Endodermal cell (in vitro differentiated cells): ENCODE measurements around the gene EEF1A1. TPM values are rescaled to one million over a fixed set of nuclear protein-coding genes. Genes with fewer than 3 reads are reported as not detected.

Source experiments
- DNase-seq: peaks from one replicate; pipeline ENCODE4 v3.0.0-alpha.2; 2017
- H3K27ac ChIP-seq: 2 replicates; pipeline ENCODE4 v1.5.1; 2013; ENCODE audit warnings: mild to moderate bottlenecking, low read depth, low read length, moderate library complexity
- H3K27me3 ChIP-seq: 2 replicates; pipeline ENCODE4 v1.6.1; 2013; ENCODE audit warnings: mild to moderate bottlenecking, low read length, moderate library complexity; ENCODE audit not compliant: insufficient read depth, control insufficient read depth, poor library complexity, severe bottlenecking
- H3K36me3 ChIP-seq: 2 replicates; pipeline ENCODE4 v1.7.0; 2013; ENCODE audit warnings: mild to moderate bottlenecking, low read length, moderate library complexity; ENCODE audit not compliant: control insufficient read depth, insufficient read depth
- H3K4me1 ChIP-seq: one replicate; pipeline ENCODE4 v1.7.0; 2013; ENCODE audit warnings: low read length; ENCODE audit not compliant: control insufficient read depth, insufficient read depth
- H3K4me3 ChIP-seq: 2 replicates; pipeline ENCODE4 v1.5.1; 2013; ENCODE audit warnings: mild to moderate bottlenecking, low read length, moderate library complexity
- H3K9ac ChIP-seq: 2 replicates; pipeline ENCODE4 v1.6.1; 2013; ENCODE audit warnings: mild to moderate bottlenecking, low read length, moderate library complexity; ENCODE audit not compliant: poor library complexity, severe bottlenecking; ENCODE audit errors: extremely low read depth
- H3K9me3 ChIP-seq: 2 replicates; pipeline ENCODE4 v1.6.1; 2013; ENCODE audit warnings: mild to moderate bottlenecking, low read length, moderate library complexity; ENCODE audit not compliant: control insufficient read depth
- H3K27ac Mint-ChIP-seq: 2 replicates; pipeline ENCODE4 v1.8.0; 2020; ENCODE audit warnings: mixed read lengths
- H3K27me3 Mint-ChIP-seq: 2 replicates; pipeline ENCODE4 v1.8.0; 2021; ENCODE audit warnings: mild to moderate bottlenecking, mixed read lengths; ENCODE audit not compliant: insufficient read depth
- H3K36me3 Mint-ChIP-seq: 2 replicates; pipeline ENCODE4 v1.8.0; 2020; ENCODE audit warnings: low read depth, mixed read lengths
- H3K4me1 Mint-ChIP-seq: 2 replicates; pipeline ENCODE4 v1.8.0; 2020; ENCODE audit warnings: mixed read lengths
- H3K4me3 Mint-ChIP-seq: 2 replicates; pipeline ENCODE4 v1.8.0; 2020; ENCODE audit warnings: mild to moderate bottlenecking, moderate library complexity, mixed read lengths
- H3K9me3 Mint-ChIP-seq: 2 replicates; pipeline ENCODE4 v1.8.0; 2020; ENCODE audit warnings: mild to moderate bottlenecking, mixed read lengths
- CTCF ChIP-seq: fragments of 200-600 bp; sonication (generic); conservative IDR thresholded peaks from 2 replicates; pipeline ENCODE4 v1.5.0; 2021; ENCODE audit warnings: antibody characterized with exemption, mild to moderate bottlenecking
- WGBS, 2 experiments: methylation state at CpG; one replicate each; pipeline versions ENCODE4 v1.1.5 to v1.1.7; 2013; ENCODE audit warnings: missing lambda C conversion rate in 2 of 2, mixed read lengths in 1 of 2; ENCODE audit not compliant: insufficient coverage in 1 of 2, insufficient read length in 1 of 2; 5-methylcytosine and 5-hydroxymethylcytosine counted together
- total RNA-seq, 2 donors: library from RNA; stranded (reverse); fragmentation: NEBNext Ultra II Directional in 1 of 2; extraction: Animal tissue kit (Norgen Biotek cat#: 25700) in 1 of 2; gene quantifications; 2 replicates in 1 of 2; 3 replicates in 1 of 2; pipeline ENCODE4 v1.2.1, GENCODE V29; 2021

The EEF1A1 gene
- total RNA-seq, 2 donors from 2014 or later: 8,118 to 11,075 TPM

DNA sequence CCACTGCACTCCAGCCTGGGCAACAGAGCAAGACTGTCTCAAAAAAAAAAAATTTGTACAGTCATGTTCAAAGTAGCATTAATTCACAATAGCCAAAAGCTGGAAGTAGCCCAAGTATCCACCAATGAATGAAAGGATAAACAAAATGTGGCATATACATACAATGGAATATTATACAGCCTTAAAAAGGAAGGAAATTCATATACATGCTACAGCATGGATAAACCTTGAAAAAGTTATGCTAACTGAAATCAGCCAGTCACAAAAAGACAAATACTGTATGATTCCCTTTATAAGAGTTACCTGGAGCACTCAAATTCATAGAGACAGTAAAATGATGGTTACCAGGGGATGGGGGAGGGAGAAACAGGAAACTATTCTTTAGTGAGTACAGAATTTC lies 15.7 kb downstream of the EEF1A1 start:
- H3K27me3 ChIP-seq: no peaks in the 10 kb centered on the region
- no peaks in the 10 kb centered on the region for H3K4me1 ChIP-seq
- H3K27me3 Mint-ChIP-seq: no peaks in the 10 kb centered on the region
- no peak for DNase-seq
- no peak overlapping the region for H3K27ac ChIP-seq
- no peaks in the 10 kb centered on the region for H3K9me3 Mint-ChIP-seq
- no peak for TF ChIP-seq CTCF
- H3K36me3 Mint-ChIP-seq: peaks cover 15% of the 10 kb centered on the region
- peaks cover 28% of the 10 kb centered on the region for H3K36me3 ChIP-seq
- H3K4me3 ChIP-seq: no peak overlapping the region
- H3K9ac ChIP-seq: no peak overlapping the region
- H3K4me1 Mint-ChIP-seq: no peaks in the 10 kb centered on the region
- H3K9me3 ChIP-seq: no peaks in the 10 kb centered on the region
- no peak overlapping the region for H3K27ac Mint-ChIP-seq
- H3K4me3 Mint-ChIP-seq: no peak overlapping the region

- Histone ChIP-seq H3K4me3 (no peak overlapping the region), H3K9me3 (no peaks in the 10 kb centered on the region), H3K4me1 (no peaks in the 10 kb centered on the region), H3K36me3 (peaks cover 36% of the 10 kb centered on the region), H3K27me3 (no peaks in the 10 kb centered on the region), H3K9ac (no peak overlapping the region), H3K27ac (no peak overlapping the region)
- DNase-seq: no peak
- TF ChIP-seq CTCF: no peak
- peaks cover 18% of the 10 kb centered on the region for H3K36me3 Mint-ChIP-seq
- no peak overlapping the region for H3K4me3 Mint-ChIP-seq
- no peaks in the 10 kb centered on the region for H3K9me3 Mint-ChIP-seq
- H3K27me3 Mint-ChIP-seq: no peaks in the 10 kb centered on the region
- H3K27ac Mint-ChIP-seq: no peak overlapping the region
- 60 to 100% methylated on average over 1 to 2 of the region's 2 CpGs for WGBS, 2 experiments
- no peaks in the 10 kb centered on the region for H3K4me1 Mint-ChIP-seq
Observed at GRCh38 chr6:73504160-73504559, 16.7 kb downstream of the EEF1A1 start.

GRCh38 chr6:73503027-73503772 lies 17.6 kb downstream of the EEF1A1 start:
- no peak overlapping the region for H3K9ac ChIP-seq
- Mint-ChIP-seq H3K36me3 (peaks cover 25% of the 10 kb centered on the region), H3K9me3 (no peaks in the 10 kb centered on the region), H3K4me3 (no peak overlapping the region), H3K27ac (no peak overlapping the region), H3K4me1 (no peaks in the 10 kb centered on the region), H3K27me3 (no peaks in the 10 kb centered on the region)
- WGBS, 2 experiments: 85 to 100% methylated on average over 2 of the region's 2 CpGs
- no peak for TF ChIP-seq CTCF
- no peak for DNase-seq
- peaks cover 43% of the 10 kb centered on the region for H3K36me3 ChIP-seq
- no peak overlapping the region for H3K27ac ChIP-seq
- no peaks in the 10 kb centered on the region for H3K4me1 ChIP-seq
- H3K4me3 ChIP-seq: no peak overlapping the region
- no peaks in the 10 kb centered on the region for H3K27me3 ChIP-seq
- H3K9me3 ChIP-seq: no peaks in the 10 kb centered on the region
